Epithelial cell of prostate (primary cell): ENCODE measurements around the gene NCR2.

Source experiments
- DNase-seq: peaks from one replicate; pipeline ENCODE4 v3.0.0-alpha.2; 2011; ENCODE audit warnings: low read depth, low spot score
- H3K27ac ChIP-seq: fragments of 450-650 bp; 2 replicates; pipeline ENCODE4 v1.5.1; 2017; ENCODE audit warnings: mild to moderate bottlenecking

Gene NCR2

DNA sequence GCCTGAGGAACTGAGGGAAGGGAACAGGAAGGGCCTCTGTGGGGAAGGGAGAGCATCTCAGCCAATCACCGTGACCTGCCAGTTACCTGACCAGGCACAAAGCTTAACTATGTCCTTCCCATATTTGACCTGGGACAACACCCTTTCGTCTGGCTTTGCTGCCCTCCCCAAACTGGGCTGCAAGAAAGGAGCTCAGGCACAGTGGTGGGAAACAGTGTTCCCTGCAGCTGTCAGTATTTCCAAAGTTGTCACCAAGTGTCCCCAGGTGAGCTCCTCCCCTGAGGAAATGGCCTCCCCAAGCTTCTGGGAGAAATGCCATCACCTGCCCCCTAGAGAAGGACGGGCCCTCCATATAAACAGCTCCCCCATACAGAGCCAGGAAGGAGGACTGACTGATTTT is 17.9 kb downstream of the NCR2 start:
- no peak for DNase-seq

DNA sequence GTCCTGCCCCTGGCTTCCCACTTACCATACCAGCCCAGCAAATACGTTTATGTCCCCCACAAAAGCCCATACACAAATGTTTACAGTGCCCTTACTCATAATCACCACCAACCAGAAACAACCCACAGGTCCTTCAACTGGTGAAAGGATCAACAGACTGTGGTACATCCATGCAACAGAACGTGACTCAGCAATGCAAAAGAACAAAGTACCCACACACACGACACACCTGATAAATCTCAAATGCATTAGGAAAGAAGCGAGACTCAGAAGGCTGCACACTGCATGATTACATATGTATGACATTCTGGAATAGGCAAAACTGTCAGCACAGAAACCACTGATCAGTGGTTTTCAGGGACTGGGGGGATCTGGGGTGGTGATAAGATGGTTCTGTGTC is 20.5 kb downstream of the NCR2 start:
- no peak for DNase-seq
- H3K27ac ChIP-seq: no peak overlapping the region

More for the DNA sequence above, 17.9 kb downstream of the NCR2 start:
- H3K27ac ChIP-seq: no peak overlapping the region

DNA sequence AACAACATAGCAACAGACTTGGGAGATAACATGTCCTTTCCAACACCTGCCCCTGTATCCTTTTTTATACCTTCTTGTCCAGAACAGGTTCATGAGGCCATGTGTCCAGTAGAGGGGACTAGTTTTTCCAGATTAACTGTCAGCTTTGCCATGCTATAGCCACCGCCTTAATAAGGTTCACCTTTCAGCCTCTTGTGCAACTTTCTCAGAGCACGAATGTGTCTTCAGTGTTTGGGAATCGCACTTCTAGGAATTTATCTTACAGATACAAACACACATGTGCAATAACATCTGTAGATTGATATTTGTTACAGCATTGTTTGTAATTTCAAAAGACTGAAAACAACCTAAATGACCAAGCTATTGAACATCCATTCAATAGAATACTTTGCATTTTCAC is 21.4 kb downstream of the NCR2 start:
- DNase-seq: no peak
- no peak overlapping the region for H3K27ac ChIP-seq

DNA sequence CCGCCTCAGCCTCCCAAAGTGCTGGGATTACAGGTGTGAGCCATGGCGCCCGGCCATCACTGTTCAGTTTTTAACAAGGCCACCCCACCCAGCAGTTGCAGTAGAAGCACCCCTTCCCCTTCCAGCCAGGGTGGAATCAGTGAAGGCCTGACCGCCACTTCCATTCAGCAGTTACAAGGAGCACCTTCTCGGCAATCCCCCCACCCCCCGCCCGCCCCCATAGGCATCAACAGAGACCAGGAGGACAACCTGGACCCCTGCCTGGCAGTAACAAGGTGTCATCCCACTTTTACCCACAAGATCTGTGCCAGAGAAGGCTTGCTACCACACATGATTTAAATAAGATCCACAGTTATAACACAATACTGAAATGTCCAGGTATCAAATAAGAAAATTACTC is 23.1 kb downstream of the NCR2 start:
- no peak overlapping the region for H3K27ac ChIP-seq
- no peak for DNase-seq

DNA sequence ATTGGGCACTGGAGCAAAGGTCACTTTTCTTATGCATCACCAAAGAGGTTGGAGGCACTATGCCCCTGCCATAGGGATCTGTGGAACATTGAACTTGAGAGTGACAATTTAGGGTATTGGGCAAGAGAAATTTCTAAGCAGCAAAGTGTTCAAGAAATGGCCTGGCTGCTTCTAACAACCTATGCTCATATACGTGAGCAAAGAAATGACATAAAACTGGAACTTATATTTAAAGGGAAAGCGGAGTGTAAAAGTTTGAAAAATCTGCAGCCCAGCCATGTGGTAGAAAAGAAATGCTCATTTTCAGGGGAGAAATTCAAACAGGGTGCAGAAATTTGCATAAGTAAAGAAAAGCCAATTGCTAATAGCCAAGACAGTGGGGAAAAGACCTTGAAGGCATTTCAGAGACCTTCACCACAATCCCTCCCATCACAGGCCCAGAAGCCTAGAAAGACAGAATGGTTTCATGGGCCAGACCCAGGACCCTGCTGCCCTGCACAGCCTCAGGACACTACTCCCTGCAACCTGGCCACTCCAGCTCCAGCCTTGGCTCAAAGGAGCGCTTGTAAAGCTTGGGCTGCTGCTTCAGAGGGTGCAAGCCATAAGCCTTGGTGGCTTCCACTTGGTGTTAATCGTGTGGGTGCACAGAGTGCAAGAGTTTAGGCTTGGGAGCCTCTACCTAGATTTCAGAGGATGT is 24.4 kb downstream of the NCR2 start:
- DNase-seq: no peak
- H3K27ac ChIP-seq: no peak overlapping the region

DNA sequence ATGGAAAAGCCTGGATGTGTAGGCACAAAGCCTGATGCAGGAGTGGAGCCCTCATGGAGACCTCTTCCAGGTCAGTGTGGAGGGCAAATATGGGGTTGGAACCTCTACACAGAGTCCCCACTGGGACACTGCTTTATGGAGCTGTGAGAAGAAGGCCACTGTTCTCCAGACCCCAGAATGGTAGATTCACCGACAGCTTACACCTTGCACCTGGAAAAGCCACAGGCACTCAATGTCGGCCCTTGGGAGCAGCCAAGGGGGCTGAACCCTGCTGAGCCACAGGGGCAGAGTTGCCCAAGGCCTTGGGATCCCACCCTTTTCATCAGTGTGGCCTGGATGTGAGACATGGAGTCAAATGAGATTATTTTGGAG is 24.9 kb downstream of the NCR2 start:
- DNase-seq: no peak
- H3K27ac ChIP-seq: no peak overlapping the region

DNA sequence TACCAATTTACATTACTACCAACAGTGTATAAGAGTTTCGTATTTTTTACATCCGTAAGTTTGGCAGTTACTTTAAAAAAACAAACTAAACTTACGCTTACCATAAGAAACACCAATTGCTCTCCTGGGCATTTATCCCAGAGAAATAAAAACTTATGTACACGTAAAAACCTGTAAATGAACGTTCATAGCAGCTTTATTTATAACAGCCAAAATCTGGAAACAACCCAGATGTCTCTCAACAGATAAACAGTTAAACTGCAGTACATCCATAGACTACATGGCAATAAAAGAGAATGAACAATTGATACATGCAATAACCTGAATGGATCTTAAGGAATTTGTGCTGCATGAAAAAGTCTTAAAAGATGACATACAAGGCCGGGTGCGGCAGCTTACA is 30.7 kb downstream of the NCR2 start:
- no peak overlapping the region for H3K27ac ChIP-seq
- DNase-seq: no peak

DNA sequence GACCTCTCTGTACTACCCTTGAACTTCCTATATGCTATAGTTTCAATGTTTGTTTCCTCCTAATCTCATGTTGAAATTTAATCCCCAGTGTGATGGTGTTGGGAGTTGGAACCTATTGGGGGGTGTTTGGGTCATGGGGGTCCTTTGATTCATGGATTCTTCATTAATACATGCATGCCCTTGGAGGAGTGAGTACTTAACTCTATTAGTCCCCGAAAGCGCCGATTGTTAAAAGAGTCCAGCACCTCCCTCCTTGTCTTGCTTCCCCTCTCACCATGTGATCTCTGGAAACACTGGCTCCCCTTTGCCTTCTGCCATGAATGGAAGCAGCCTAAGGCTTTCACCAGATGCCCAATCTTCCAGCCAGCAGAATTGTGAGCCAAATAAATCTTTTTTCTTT is 31.7 kb downstream of the NCR2 start:
- no peak for DNase-seq

DNA sequence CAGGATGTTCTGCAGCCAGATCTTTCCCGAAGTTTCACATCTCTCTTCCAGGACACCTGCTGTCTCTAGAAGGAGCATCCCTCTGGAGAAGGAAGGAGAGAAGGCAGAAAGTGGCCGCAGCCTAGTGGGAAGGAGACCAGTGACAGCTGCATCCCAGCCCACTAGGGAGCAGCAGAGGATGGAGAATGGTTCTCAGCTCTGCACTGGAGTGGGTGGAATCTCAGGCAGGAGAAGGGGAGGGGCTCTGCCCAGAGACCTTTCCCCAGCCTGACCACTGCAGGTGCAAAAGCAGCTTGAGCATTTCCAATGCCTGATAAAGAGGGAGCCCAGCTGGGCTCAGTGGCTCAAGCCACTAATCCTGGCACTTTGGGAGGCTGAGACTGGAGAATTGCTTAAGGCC is 32.3 kb downstream of the NCR2 start:
- DNase-seq: no peak

More for the DNA sequence above, 31.7 kb downstream of the NCR2 start:
- no peak overlapping the region for H3K27ac ChIP-seq

DNA sequence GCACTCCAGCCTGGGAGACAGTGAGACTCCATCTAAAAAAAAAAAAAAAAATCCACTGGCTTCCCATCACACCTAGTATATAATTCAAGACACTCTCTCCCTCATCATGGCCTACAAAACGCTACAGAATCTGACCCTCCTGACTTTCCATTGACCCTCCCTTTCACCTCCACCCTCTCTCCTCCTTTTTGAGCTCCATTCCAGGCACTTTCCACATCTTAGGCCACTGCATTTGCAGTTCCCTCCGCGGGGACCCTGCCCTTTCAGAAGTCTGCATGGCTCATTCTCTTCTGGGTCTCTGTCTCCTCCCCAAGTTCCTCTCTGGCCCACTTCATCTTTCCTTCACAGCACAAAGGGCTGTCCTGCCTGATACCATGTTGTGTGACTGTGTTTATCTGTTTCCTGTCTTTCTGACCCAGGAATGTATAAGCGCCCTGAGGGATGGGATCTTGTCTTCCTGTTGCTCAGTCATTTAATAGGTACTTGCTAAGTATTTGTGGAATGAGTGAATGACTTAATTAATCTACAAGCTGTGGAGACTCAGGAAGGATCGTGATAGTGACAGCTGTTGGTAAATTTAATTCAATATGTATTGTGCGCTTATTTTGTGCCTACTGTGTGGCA is 35.2 kb downstream of the NCR2 start:
- DNase-seq: no peak
- H3K27ac ChIP-seq: no peak overlapping the region

More for the DNA sequence above, 32.3 kb downstream of the NCR2 start:
- no peak overlapping the region for H3K27ac ChIP-seq

DNA sequence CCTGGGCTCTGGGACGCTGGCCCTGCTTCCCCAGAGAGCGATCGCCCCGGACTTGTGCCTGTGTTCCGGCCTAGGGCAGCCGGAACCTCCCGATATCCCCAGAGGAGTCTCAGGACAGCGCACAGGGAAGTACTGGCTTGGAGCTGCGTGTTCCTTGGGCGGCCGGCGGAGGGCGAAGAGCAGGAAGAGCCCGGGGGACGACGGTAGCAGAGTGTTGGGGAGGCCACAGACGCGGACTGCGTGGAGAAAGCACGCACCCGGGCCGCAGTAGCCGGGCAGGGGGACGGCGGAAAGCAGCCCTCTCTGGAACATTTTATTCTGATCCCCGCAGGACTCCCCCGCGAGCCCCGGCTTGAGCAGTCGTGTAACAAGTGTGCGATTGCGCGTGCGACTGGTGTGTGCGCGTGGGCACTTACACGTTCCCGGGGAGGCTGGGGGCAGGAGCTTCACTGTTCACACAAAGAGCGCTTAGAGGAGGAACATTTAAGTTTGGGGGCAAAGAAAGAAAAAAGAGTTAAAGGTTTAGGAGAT is 36.1 kb downstream of the NCR2 start:
- H3K27ac ChIP-seq: no peak overlapping the region
- no peak for DNase-seq

DNA sequence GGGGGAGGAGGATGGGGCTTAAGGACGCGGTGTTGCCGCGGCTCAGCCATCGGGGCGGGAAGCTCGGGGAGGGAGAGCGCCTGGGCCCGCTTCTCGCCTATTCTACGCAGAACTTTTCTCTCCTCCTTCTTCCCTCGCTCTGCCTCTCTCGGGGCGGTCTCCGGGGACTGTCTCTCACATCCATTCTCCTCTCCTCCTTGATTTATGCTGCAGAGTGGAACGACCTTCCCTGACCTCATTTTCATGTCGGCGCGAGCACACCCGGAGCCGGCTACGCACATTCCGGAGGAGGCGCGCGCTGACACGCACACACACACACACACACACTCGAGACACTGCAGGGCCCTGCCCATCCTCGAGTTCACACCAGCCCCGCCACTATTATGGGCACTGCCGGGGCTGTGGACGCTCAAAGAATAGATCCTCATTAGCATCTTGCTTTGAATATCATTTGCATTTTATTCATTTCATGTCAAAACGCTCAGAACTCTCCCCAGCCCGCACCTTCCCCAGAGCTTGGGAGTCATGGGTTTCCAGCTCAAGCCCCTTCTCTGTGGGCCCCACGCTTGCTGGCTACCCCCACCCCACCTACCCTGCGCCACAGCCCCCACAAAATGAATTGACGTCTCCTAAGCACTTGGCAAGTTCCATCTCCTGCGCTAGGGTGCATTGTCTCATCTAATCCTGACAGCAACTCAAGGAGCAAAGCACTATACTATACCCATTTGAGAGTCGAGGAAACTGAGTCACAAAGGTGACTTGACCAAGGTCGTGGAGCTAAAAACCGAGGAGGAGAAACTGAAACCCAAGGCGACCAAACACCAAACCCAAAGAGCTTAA is 36.8 kb downstream of the NCR2 start:
- H3K27ac ChIP-seq: no peak overlapping the region
- DNase-seq: no peak

DNA sequence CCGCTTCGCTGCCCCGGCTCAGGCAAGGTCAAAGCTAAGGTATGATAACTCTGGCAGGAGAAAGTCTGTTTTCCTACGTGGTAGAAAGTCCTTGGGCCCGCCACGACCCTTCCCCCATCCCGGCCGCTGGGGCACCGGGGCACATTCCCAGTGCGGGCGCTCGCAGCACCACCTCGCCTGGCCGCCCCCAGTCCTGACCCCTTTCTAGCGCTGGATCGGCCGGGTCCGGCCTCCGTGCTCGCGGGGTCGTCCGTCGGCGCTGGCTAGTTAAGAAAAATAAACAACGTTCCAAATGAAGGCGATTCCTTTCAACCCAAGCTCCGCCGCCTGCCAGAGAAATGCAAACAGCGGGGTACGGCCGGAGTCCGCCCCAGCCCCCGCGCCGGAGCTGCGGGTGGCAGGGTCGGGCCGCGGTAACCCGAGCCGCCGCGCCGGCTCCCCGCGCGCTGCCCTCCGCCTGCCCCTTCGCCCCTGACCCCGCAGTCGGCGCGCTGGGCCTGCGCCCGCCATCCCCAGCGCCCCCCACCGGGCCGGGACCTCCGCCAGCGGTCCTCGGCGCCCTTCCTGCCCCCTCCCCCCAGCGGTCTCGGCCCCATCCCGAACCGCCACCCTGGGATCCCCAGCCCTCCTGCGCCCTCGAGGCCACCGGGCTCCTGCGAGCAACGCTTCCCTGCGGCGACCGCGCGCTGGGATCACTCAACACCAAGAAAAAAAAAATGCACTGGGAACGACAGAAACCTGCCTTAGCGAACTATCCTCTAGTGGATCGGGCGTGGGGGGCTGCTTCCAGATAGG is 37.6 kb downstream of the NCR2 start:
- DNase-seq: no peak
- H3K27ac ChIP-seq: no peak overlapping the region

DNA sequence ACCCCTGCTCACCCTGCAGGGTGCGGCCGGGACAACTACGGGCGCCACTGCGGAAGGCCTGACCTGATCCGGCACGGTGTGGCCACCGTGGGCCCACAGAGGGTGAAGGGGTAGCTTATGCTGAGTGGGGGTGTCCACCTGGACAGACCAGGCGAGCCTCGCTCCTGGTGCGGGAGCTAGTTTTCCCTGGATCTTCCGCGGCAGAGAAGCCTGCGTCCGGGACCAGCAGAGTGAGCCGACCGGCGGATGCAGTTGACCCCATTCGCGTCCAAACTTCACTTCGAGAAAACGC is 38.2 kb downstream of the NCR2 start:
- no peak for DNase-seq
- H3K27ac ChIP-seq: no peak overlapping the region

DNA sequence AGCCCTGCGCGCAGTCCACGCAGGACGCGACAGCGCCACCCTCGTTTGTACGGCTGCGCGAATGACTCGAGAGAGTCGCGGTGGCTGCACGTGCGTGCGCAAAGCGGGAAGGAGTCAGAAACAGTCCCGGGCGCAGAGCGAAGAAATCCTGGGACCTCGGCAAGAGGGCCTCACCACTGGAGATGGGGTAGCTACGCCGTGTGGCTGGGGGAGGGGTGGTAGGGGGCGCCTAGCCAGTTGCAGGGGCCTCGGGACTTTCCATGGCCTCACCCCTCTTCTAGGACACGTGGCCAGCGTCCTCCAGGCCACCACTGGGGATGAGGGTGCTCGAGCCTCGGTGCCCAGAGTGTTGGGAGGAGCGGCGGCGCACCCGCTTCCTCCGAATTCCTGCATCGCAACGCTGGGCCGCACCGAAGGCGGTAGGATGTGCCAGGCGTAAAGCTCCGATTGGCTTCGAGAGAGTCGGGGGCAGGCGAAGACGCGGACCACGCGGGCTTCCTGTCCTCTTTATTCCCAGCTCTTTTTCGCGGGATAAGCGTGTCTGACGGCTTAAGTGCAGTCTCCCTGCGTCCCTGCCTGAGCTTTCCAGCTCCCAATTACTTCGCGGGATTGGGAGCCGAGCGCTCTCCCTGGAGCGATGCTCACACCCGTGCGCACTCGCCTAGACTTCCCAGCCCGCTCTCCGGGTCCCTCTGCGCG is 38.7 kb downstream of the NCR2 start:
- DNase-seq: no peak
- H3K27ac ChIP-seq: no peak overlapping the region

DNA sequence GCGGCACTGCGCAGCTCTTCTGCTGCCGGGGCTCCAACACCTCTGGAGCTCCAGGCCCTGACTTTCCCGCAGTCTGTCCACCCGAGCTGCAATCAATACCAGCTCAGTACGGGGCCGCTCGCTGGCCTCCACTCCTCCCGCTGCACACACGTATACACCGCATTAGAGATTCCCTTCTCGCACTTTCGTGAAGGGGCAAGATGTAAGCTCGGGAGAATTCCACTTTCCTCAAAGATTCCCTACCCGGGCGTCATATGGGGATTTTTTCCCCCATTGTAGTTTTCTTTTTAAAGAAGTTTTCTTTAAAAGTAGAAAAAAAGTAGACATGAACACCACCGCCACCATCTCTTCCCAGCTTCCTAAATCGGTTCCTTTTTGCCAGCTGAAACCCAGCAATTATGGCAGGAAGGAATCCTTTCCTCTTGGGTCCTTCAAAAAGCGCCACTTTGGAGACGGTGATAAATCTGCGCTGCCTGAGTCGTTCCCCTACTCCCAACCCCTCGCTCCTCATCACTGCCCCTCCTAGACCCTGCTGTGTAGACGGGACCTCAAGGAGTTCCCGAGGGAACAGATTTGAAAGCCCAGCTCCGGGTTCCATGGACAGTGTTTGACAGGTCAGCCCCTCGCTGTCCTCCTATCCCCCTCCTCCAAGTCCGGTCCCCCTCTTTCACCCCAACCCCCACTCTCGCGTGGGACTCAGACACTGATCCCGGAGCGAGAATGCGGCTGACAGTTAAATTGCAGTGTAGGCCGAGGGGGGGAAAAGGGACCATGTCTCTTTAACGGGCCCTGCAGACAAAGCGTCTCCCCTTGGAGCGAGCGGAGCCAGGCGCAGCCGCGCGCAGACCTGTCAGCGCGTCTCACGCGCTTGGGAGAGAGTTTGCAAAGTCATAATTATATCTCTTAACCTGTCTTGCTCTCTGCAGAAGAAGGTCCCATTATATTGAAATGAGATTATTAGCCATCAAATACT is 39.5 kb downstream of the NCR2 start:
- no peak overlapping the region for H3K27ac ChIP-seq
- no peak for DNase-seq

DNA sequence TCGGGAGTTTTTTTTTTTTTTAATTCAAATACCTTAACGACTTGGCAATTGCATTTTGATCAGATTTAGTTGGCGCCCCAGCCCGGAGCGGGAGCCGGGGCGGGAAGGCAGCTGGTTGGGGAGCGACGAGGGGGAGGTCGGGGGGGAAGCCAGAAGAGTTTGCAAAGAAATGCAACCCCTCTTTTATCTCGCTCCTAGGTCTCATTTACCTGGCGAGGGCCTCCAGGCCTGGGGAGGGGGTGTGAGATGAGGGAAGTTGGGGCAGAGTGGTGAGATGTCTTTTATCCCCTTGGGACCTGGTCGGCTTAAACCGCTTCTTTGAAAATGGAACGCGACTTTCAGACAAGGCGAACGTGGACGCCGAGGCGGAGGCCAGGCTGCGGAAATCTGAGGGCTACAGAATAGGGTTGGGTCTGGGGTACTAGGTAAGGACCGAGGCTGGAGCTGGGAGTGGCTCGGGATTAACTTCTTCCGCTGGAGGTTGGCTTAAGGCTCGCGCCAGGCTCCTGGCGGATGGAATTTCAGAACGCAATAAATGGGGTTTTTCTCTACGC is 40.3 kb downstream of the NCR2 start:
- DNase-seq: no peak
- no peak overlapping the region for H3K27ac ChIP-seq

DNA sequence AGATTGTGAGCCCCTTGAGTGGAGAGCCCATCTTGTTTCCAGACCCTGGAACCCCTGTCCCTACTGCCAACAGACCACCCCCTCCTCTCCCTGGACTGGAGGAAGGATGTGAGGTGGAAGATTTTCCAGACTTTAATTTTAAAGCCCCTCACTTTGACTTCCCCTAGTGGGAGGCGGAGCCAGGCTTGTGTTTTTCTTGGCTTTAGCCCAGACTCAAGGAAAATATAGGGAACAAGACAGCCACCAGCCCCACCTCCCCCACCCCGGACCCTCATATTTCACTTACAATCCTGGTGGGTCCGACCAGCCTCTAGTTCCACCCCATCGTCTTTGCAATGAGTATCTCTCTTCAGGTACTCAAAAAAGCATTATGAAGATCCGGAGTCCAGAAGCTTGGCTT is 40.8 kb downstream of the NCR2 start:
- no peak overlapping the region for H3K27ac ChIP-seq
- no peak for DNase-seq

DNA sequence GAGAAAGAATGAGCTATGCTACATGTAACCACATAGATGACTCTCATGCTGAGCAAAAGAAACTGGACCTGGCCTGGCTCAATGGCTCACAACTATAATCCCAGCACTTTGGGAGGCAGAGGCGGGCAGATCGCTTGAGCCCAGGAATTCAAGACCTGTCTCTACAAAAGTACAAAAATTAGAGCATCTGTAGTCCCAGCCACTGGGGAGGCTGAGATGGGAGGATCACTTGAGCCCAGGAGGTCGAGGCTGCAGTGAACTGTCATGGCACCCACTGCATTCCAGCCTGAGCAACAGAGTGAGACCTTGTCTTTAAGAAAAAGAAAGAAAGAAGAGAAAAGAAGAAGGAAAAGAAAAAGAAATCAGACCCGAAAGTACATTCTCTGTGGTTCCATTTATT is 41.7 kb downstream of the NCR2 start:
- DNase-seq: no peak
- no peak overlapping the region for H3K27ac ChIP-seq
